Ishikawa (cell line): Measurements from ENCODE around the gene EYA2.
"Not testable (repeated sequence)": the region's sequence is repeated elsewhere in the genome, so short reads cannot be mapped to it uniquely, and the experiment has no call there.

Experiments
- EP300 ChIP-seq: IDR thresholded peaks from 2 replicates; pipeline ENCODE4 v1.6.1; 2012; ENCODE audit warnings: borderline replicate concordance
- TAF1 ChIP-seq: IDR thresholded peaks from 2 replicates; pipeline ENCODE4 v1.6.1; 2012; ENCODE audit warnings: low read depth, mild to moderate bottlenecking
- TEAD4 ChIP-seq: IDR thresholded peaks from 2 replicates; pipeline ENCODE4 v1.6.1; 2012
- TF ChIP-seq, protein P1 (sequence below): IDR thresholded peaks from 2 replicates; pipeline ENCODE4 v1.6.1; 2012; ENCODE audit warnings: low read depth, mild to moderate bottlenecking
- TF ChIP-seq, protein P2 (sequence below): IDR thresholded peaks from 2 replicates; pipeline ENCODE4 v1.6.1; 2012

DNA sequence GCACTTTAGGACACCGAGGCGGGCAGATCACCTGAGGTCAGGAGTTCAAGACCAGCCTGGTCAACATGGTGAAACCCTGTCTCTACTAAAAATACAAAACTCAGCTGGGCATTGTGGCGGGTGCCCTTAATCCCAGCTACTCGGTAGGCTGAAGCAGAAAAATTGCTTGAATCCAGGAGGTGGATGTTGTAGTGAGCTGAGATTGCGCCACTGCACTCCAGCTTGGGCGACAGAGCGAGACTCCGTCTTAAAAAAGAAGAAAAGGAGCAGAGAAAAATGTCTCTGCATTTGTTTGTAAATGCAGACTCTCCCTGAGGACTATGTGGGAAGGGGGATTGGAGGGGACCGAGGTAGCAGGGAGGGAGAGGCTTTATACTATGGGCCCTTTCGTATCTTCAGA is 311.9 kb downstream of the EYA2 start:
- TF ChIP-seq EP300, TEAD4, TAF1: not testable (repeated sequence)
- TF ChIP-seq, protein P1, sequence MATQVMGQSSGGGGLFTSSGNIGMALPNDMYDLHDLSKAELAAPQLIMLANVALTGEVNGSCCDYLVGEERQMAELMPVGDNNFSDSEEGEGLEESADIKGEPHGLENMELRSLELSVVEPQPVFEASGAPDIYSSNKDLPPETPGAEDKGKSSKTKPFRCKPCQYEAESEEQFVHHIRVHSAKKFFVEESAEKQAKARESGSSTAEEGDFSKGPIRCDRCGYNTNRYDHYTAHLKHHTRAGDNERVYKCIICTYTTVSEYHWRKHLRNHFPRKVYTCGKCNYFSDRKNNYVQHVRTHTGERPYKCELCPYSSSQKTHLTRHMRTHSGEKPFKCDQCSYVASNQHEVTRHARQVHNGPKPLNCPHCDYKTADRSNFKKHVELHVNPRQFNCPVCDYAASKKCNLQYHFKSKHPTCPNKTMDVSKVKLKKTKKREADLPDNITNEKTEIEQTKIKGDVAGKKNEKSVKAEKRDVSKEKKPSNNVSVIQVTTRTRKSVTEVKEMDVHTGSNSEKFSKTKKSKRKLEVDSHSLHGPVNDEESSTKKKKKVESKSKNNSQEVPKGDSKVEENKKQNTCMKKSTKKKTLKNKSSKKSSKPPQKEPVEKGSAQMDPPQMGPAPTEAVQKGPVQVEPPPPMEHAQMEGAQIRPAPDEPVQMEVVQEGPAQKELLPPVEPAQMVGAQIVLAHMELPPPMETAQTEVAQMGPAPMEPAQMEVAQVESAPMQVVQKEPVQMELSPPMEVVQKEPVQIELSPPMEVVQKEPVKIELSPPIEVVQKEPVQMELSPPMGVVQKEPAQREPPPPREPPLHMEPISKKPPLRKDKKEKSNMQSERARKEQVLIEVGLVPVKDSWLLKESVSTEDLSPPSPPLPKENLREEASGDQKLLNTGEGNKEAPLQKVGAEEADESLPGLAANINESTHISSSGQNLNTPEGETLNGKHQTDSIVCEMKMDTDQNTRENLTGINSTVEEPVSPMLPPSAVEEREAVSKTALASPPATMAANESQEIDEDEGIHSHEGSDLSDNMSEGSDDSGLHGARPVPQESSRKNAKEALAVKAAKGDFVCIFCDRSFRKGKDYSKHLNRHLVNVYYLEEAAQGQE = not testable (repeated sequence)
- TF ChIP-seq, protein P2, sequence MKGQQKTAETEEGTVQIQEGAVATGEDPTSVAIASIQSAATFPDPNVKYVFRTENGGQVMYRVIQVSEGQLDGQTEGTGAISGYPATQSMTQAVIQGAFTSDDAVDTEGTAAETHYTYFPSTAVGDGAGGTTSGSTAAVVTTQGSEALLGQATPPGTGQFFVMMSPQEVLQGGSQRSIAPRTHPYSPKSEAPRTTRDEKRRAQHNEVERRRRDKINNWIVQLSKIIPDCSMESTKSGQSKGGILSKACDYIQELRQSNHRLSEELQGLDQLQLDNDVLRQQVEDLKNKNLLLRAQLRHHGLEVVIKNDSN = not testable (repeated sequence)
